Measurements from ENCODE around the gene CLIP2. TPM values are rescaled to one million over a fixed set of nuclear protein-coding genes. Genes with fewer than 3 reads are reported as not detected.
"Not testable (repeated sequence)": the region's sequence is repeated elsewhere in the genome, so short reads cannot be mapped to it uniquely, and the experiment has no call there.

Gene CLIP2
- total RNA-seq, 1 donor from 2014 or later = 7.4 TPM

DNA sequence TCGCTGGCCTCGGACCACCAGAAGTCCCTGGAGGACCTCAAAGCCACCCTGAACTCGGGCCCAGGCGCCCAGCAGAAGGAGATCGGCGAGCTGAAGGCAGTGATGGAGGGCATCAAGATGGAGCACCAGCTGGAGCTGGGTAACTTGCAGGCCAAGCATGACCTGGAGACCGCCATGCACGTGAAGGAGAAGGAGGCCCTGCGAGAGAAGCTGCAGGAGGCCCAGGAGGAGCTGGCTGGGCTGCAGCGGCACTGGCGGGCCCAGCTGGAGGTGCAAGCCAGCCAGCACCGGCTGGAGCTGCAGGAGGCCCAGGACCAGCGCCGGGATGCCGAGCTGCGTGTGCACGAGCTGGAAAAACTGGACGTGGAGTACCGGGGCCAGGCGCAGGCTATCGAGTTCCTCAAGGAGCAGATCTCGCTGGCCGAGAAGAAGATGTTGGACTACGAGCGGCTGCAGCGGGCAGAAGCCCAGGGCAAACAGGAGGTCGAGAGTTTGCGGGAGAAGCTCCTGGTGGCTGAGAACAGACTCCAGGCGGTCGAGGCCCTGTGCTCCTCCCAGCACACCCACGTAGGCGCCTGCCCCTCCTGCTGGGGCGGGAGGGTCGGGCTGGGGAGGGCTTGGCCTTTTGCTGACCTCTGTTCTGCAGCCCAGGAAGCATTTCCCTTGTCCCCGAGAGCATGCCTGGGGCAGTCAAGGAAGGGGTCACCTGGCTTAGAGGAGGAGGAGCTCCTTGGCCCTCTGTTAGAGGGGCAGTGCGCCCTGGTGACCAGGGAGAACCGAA lies 87.2 kb downstream of the CLIP2 start:
- DNase-seq = no peak
- no peaks in the 10 kb centered on the region for H3K9me3 ChIP-seq (replicated peaks)
- H3K4me1 ChIP-seq = peaks cover 26% of the 10 kb centered on the region
- no peaks in the 10 kb centered on the region for H3K27me3 ChIP-seq (ENCODE audit: low read depth)
- H3K4me3 ChIP-seq = no peak overlapping the region
- H3K27ac ChIP-seq (replicated peaks) = no peak overlapping the region
- H3K36me3 ChIP-seq = peaks cover 17% of the 10 kb centered on the region
- TF ChIP-seq, protein P1, sequence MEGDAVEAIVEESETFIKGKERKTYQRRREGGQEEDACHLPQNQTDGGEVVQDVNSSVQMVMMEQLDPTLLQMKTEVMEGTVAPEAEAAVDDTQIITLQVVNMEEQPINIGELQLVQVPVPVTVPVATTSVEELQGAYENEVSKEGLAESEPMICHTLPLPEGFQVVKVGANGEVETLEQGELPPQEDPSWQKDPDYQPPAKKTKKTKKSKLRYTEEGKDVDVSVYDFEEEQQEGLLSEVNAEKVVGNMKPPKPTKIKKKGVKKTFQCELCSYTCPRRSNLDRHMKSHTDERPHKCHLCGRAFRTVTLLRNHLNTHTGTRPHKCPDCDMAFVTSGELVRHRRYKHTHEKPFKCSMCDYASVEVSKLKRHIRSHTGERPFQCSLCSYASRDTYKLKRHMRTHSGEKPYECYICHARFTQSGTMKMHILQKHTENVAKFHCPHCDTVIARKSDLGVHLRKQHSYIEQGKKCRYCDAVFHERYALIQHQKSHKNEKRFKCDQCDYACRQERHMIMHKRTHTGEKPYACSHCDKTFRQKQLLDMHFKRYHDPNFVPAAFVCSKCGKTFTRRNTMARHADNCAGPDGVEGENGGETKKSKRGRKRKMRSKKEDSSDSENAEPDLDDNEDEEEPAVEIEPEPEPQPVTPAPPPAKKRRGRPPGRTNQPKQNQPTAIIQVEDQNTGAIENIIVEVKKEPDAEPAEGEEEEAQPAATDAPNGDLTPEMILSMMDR (IDR thresholded peaks at IDR 0.05; ENCODE audit: borderline replicate concordance) = no peak
- intact Hi-C loops (cut with micrococcal nuclease) = no loop called here

DNA sequence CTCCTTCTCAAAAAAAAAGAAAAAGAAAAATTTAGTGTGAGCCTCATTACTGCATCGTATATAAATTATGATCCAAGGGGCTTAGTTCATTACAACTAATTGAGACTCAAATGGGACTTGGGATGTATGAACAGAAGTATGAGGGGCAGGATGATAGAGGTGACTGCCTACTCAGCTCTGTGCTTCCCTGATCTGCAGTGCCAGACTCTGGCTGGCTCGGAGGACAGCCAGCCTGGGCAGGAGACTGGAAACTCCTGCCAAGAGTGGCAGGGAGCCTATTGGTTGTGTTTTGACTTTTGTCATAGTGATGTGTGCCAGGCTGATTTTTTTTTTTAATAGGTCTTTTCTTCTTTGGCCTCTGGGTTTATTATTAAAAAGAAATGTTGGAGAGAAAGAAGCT lies 90.7 kb downstream of the CLIP2 start:
- TF ChIP-seq, protein P1 (IDR thresholded peaks at IDR 0.05; ENCODE audit: borderline replicate concordance) = no peak
- no peak overlapping the region for H3K27ac ChIP-seq (replicated peaks)

DNA sequence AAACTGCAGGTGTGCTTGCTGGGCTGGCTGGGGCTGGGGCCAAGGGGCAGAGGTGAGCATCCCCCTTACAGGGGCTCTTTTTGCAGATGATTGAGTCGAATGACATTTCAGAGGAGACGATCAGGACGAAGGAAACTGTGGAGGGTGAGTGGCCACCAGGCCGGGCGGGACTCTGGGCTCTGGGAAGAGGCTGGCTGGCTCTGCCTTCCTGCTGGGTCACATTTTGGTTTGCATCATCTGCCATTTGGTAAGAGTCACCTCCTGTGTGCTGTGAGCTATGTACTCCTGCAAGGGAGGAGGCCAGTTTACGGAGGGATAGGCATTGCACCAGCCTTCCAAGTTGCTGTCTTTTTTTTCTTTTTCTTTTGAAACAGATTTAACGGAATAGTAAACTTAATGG lies 91.5 kb downstream of the CLIP2 start:
- H3K4me3 ChIP-seq = no peak overlapping the region
- H3K9me3 ChIP-seq (replicated peaks) = no peaks in the 10 kb centered on the region
- TF ChIP-seq, protein P1 (IDR thresholded peaks at IDR 0.05; ENCODE audit: borderline replicate concordance) = no peak
- H3K4me1 ChIP-seq = peaks cover 8% of the 10 kb centered on the region
- H3K27ac ChIP-seq (replicated peaks) = no peak overlapping the region
- no peak for DNase-seq
- H3K36me3 ChIP-seq = peaks cover 17% of the 10 kb centered on the region
- intact Hi-C loops (cut with micrococcal nuclease) = no loop called here
- no peaks in the 10 kb centered on the region for H3K27me3 ChIP-seq (ENCODE audit: low read depth)

More for the DNA sequence above, 90.7 kb downstream of the CLIP2 start:
- H3K4me3 ChIP-seq = no peak overlapping the region
- H3K4me1 ChIP-seq = peaks cover 8% of the 10 kb centered on the region
- peak; percentile 49 for DNase-seq
- H3K9me3 ChIP-seq (replicated peaks) = no peaks in the 10 kb centered on the region
- H3K36me3 ChIP-seq = peaks cover 17% of the 10 kb centered on the region
- intact Hi-C loops (cut with micrococcal nuclease) = no loop called here
- H3K27me3 ChIP-seq (ENCODE audit: low read depth) = no peaks in the 10 kb centered on the region

DNA sequence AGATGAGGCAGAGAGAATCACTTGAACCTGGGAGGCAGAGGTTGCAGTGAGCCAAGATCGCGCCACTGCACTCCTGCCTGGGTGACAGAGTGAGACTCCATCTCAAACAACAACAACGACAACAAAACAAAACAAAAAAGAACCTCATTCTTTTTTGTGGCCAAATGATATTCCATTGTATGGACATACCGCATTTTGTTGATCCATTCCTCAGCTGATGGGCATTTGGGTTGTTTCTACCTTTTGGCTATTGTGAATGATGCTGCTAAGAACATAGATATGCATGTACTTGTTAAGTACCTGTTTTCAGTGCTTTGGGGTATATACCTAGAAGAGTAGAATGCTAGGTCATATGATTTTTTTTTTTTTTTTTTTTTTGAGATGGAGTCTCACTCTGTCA lies 94.9 kb downstream of the CLIP2 start:
- H3K4me1 ChIP-seq; DNase-seq; H3K4me3 ChIP-seq; intact Hi-C loops (cut with micrococcal nuclease); H3K27ac ChIP-seq (replicated peaks); H3K27me3 ChIP-seq (ENCODE audit: low read depth); H3K9me3 ChIP-seq (replicated peaks): not testable (repeated sequence)
- H3K36me3 ChIP-seq = peaks cover 29% of the 10 kb centered on the region

DNA sequence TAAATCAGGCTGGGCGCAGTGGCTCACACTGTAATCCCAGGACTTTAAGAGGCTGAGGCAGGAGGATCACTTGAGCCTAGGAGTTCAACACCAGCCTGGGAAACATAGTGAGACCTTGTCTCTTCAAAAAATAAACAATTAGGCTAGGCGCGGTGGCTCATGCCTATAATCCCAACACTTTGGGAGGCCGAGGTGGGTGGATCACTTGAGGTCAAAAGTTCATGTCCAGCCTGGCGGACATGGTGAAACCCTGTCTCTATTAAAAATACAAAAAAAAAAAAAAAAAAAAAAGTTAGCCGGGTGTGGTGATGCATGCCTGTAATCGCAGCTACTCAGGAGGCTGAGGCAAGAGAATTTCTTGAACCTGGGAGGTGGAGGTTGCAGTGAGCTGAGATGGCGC lies 95.6 kb downstream of the CLIP2 start:
- intact Hi-C loops (cut with micrococcal nuclease); H3K27ac ChIP-seq (replicated peaks); H3K4me3 ChIP-seq; H3K27me3 ChIP-seq (ENCODE audit: low read depth); H3K4me1 ChIP-seq; DNase-seq; H3K9me3 ChIP-seq (replicated peaks): not testable (repeated sequence)
- H3K36me3 ChIP-seq = peaks cover 35% of the 10 kb centered on the region

DNA sequence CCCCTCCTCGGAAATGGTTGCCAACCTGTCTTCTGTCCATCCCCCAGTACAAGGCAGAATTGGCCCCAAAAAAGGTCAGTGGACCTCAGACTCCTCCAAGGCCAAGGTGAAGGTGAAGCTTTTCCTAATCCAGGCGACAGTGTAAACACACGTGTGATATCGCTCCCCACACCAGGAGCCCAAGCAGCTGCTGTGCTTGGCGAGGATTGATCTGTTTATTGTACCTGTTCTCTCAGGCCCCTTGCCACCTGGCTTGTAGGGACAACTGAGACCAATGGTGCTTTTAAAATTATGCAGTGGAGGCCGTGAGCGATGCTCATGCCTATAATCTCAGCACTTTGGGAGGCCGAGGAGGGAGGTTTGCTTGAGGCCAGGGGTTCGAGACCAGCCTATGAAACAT lies 98.4 kb downstream of the CLIP2 start:
- Histone ChIP-seq H3K4me3 (no peak overlapping the region), H3K27ac (replicated peaks) (no peak overlapping the region), H3K9me3 (replicated peaks) (no peaks in the 10 kb centered on the region), H3K27me3 (ENCODE audit: low read depth) (no peaks in the 10 kb centered on the region), H3K36me3 (peaks cover 35% of the 10 kb centered on the region), H3K4me1 (no peaks in the 10 kb centered on the region)
- intact Hi-C loops (cut with micrococcal nuclease) = no loop called here
- no peak for DNase-seq
- TF ChIP-seq, protein P1 (IDR thresholded peaks at IDR 0.05; ENCODE audit: borderline replicate concordance) = no peak
